Lower leg skin (tissue), 3 donors: Measurements from ENCODE around the gene CSPG4.

Experiments used
- CTCF ChIP-seq, 3 donors: fragments of 450-650 bp; IDR thresholded peaks; one replicate each; pipeline ENCODE4 v1.5.1; 2016; ENCODE audit warnings: antibody characterized with exemption in 3 of 3, mild to moderate bottlenecking in 3 of 3, moderate library complexity in 2 of 3
- POLR2A ChIP-seq, 2 donors: fragments of 450-650 bp; IDR thresholded peaks; one replicate each; pipeline ENCODE4 v1.6.1; 2016 to 2017; ENCODE audit warnings: antibody characterized with exemption in 2 of 2, mild to moderate bottlenecking in 1 of 2, moderate library complexity in 1 of 2

GRCh38 chr15:75760704-75761435, 48.2 kb upstream of the CSPG4 start:
- TF ChIP-seq POLR2A (IDR thresholded peaks at IDR 0.05) (no peak), CTCF (IDR thresholded peaks at IDR 0.05) (no peak)
